HG03060 (cell line): ENCODE data around the gene POLA1.

Experiments used
- ATAC-seq: cut with Tn5 transposase; IDR thresholded peaks from one replicate; pipeline ENCODE4 v1.9.1; 2021; ENCODE audit warnings: low read depth, moderate number of reproducible peaks; ENCODE audit not compliant: unreplicated experiment

The POLA1 gene

GRCh38 chrX:24874604-24875247, 181.0 kb downstream of the POLA1 start:
- no peak for ATAC-seq

GRCh38 chrX:24876530-24877287, 183.0 kb downstream of the POLA1 start:
- no peak for ATAC-seq

GRCh38 chrX:24877288-24877664, 183.6 kb downstream of the POLA1 start:
- ATAC-seq, result no peak

DNA sequence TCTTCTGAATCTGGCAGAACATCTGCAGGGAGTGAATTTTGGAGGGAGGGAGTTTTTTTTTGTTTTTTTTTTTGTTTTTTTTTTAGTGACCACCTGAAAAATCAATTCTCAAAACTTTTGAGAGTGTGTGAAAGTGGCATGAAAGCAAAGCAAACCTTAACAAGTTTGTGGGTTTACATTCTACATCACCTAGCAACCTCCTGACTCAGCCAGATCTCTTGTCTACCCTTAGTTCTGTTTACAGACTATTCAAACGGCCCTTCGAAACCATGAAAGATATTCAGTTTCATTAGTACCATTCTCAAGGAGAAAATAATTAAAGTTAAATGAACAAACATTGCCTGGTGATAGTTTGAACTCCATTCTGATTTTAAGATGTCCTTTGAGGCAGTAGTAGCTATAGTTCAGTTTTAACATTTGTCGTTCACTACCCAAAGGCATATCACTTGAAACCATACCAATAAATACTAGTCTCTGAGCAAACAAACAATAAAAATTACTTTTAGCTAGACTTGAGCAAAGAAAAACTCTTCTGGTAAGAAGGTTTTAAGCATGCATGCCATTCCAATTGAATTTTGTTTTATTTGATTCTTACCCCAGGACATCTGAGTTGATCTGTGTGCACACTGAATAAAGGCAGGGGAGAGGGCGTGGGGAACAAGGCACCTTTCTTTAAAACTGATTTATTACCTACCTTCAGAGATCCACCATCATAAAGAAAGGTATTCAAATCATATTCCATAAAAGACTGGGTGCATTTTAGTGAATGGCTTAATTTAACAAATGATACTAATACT, 184.3 kb downstream of the POLA1 start:
- no peak for ATAC-seq

DNA sequence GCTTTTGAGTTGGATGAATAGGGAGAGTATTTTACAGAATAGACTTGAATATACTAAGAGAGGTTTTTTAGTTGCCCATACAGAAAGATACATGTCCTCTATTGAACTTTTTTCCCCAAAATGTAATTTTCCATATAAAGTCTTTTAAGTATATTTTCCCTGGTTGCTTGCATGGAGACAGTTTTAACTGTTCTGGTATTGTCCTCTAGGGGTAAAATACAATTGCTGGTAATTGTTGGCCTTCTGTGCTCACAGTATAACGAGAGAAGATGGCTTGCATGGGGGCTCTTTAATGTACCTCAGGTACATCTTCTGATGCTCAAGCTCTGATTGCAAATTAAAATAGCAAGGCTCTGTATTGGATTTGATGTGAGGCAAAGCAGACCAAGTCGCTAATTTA, 186.0 kb downstream of the POLA1 start:
- ATAC-seq, result no peak

- ATAC-seq, result no peak
Measured at GRCh38 chrX:24886916-24887315, 193.2 kb downstream of the POLA1 start.

DNA sequence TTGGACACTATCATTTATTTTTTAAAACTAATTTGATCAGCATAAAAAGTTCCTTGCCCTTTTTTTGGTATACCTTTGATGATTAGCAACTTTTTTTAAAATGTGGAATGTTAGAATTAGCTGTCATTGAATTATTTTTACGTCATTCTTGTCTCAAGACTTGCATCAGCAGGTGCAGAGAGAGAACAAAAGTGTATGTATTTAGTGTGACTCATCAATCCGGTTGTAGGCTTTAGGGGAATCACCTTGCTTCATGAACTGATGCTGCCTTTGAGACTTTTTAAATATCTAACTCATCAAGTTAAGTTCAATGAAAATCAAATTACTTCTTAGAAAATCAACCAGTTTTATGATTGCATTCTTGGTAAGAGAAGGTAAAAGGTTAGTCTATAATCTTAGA, 197.0 kb downstream of the POLA1 start:
- no peak for ATAC-seq

DNA sequence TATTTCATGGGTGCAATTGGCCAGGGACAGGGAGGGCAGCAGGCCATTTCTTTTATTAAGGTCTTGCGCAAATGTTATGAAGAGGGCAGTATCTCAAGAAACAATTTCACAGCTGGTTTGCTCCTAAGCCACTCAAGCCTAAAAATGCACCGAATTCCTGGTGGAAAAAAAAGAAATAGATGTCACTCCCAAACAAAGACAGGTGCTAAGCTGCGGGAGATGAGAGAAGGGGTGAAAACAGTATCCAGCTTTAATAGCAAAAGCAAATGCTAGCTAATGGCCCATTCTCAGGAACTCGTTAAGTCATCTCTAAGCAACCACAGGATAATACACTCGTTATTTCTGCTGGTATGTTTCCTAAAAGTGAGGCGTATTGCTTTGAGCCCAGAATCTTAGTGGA, 205.7 kb downstream of the POLA1 start:
- no peak for ATAC-seq

DNA sequence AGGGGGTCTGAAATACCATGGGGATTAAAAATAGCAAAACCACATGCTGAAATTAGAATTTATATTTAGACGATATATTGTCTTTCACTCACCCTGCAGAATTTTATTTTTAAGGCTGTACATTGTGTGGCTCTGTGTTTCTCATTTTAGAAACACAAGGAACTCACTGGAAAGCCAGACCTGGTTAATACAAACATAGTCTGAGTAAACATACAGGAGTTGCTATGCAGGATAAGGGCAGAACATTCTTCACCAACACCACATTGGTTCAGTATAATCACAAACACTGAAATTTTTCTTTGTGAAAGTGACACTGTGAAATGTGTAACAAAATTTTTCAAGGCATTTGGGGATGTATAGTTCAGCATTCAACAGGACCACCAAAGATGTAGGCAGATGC, 206.5 kb downstream of the POLA1 start:
- no peak for ATAC-seq

DNA sequence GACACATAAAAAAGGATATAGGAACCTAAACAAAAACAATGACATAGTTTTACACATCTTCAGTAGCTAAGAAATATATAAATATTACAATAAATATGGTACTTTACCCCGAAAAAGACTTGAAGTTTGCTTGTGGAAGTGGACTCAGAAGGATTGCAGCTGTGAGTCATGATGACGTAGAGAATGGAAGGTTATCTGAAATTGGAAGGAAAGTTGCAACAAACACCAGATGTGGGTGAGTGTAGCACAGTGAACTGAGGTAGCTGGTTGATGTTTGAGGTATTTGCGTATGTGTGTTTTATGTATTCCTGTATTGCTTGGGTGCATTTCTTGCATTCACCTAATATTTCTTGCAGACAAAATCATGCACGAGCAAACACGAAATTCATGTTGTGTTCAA, 209.1 kb downstream of the POLA1 start:
- ATAC-seq, result no peak

DNA sequence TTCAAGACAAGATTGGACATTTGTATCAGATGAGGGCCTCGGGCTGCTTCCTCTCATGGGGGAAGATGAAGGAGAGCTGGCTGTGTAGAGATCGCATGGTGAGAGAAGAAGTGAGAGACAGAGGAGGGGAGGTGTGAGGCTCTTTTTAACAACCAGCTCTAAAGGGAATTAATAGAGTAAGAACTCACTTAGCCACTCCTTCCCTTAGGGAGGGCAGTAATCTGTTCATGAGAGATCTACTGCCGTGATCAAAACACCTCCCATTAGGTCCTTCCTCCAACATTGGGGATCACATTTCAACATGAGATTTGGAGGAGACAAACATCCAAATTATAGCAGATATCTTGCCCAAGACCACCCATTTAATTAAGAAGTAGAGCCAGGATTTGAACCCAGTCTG, 225.0 kb downstream of the POLA1 start:
- ATAC-seq, result no peak

DNA sequence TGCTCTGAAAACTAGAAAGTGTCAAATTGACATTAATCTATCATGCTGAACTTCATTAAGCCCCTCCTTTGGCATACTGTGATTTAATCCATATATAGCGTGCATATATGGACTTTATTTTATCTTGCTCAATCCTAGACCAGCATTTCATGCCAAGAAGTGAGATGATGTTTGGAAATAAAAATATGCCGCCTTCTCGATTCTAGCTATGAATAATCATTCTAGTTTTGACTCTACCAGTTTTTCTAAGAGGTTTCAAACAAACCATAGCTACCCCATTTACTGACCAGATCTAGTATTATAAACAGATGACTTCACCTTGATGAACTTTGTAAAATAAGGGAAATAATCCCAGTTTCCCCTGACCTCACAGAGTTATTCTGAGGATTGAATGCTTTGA, 227.1 kb downstream of the POLA1 start:
- no peak for ATAC-seq

GRCh38 chrX:24925430-24925829, 231.7 kb downstream of the POLA1 start:
- ATAC-seq, result no peak

- ATAC-seq, result no peak
Measured at GRCh38 chrX:24927372-24927771, 233.7 kb downstream of the POLA1 start.

GRCh38 chrX:24928114-24928513, 234.4 kb downstream of the POLA1 start:
- ATAC-seq, result no peak

GRCh38 chrX:24934279-24934678, 240.6 kb downstream of the POLA1 start:
- ATAC-seq, result no peak

GRCh38 chrX:24945009-24945408, 251.3 kb downstream of the POLA1 start:
- no peak for ATAC-seq

DNA sequence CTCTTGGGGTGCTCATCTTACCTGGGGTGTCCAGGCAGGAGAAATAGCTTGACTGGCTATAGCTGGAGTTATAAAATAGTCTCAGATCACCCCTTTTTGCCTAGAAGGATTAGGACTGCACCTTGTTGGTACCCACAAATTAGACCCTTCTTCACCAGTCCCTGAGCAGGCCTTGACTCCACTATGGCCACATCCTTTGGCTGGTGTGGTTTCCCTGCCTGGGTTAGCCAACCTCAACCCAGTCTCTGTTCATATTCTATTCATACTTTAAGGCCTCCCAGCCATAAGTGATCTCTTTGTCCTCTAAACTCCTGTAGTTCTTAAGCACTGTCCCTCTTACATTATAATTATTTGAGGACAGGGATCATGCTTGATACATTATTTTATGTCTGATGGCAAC, 252.7 kb downstream of the POLA1 start:
- ATAC-seq, result no peak

GRCh38 chrX:24954732-24955131, 261.0 kb downstream of the POLA1 start:
- ATAC-seq, result no peak

DNA sequence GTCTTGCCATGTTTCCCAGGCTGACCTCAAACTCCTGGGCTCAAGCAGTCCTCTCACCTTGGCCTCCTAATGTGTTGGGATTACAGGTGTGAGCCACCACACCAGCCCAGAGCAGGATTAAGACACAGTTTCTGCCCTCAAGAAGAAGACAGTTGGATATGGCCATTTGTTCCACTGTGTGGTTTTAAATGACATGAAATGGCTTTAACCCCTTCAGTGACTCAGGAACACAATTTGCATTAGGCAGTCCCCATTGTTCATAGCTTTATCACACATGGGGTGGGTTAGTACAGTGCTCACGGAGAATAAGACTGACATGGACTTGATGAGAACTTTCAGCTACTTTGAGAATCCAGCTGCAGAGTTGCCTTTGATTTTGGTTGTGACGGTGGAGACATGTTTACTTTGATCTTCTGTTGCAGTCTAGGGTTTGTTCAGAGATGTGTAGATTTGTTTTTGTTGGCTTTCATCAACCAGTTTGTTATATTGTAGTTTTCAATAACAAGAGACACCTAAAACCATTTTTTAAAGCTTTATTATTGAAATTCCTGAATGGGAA, 261.7 kb downstream of the POLA1 start:
- no peak for ATAC-seq

DNA sequence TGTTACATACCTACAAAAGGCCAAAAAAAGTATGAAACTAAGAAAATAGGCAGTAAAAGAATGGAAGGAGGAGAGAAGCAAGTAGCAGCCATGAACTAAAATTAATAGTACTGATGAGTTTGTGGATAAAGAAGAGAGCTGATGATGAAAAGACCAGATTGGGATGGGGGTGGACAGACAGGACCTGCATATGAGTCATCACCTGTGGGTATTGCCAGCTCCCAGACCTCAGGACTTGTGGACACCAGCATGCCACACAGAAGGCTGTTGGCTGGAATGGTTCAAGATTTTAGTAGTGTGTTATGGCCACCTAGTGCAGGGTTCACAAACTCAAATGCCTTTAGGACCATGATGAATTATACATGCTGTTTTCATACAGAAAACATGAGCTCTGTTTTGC, 263.1 kb downstream of the POLA1 start:
- ATAC-seq, result no peak
